Common myeloid progenitor, CD34-positive (primary cell): ENCODE results near the gene AK4.

Experiments used
- CTCF ChIA-PET: fragments of 350-600 bp; sonication (Branson Sonifier 250); formaldehyde crosslinking; loops from one replicate; lab custom pipeline; 2021; ENCODE audit warnings: antibody characterized with exemption; lab: Charles Lee
- POLR2A ChIA-PET: fragments of 350-600 bp; sonication (Branson Sonifier 250); formaldehyde crosslinking; loops from one replicate; lab custom pipeline; 2021; ENCODE audit warnings: antibody characterized with exemption; lab: Charles Lee
- DNase-seq, 3 donors: peaks; one replicate each; pipeline versions ENCODE4 v3.0.0 to v3.0.0-alpha.2; 2013
- H3K27ac ChIP-seq, 2 experiments: 1 replicate in 1 of 2; 2 replicates in 1 of 2; pipeline ENCODE4 v1.7.0; 2013; ENCODE audit warnings: inconsistent platforms in 2 of 2, low read length in 2 of 2, mild to moderate bottlenecking in 2 of 2, low read depth in 1 of 2, moderate library complexity in 1 of 2; ENCODE audit not compliant: severe bottlenecking in 2 of 2, insufficient read depth in 1 of 2, poor library complexity in 1 of 2
- H3K27me3 ChIP-seq, 5 experiments: replicated peaks in 2 of 5; 1 replicate in 3 of 5; 2 replicates in 2 of 5; pipeline versions ENCODE4 v1.6.1 to v1.7.0; 2013; ENCODE audit warnings: low read length in 4 of 5, mild to moderate bottlenecking in 2 of 5, moderate library complexity in 2 of 5, inconsistent platforms in 1 of 5; ENCODE audit not compliant: insufficient read depth in 5 of 5, control insufficient read depth in 4 of 5
- H3K36me3 ChIP-seq, 4 experiments: 1 replicate in 2 of 4; 2 replicates in 2 of 4; pipeline versions ENCODE4 v1.6.1 to v1.7.0; 2013; ENCODE audit warnings: low read length in 3 of 4, control low read depth in 1 of 4, mild to moderate bottlenecking in 1 of 4; ENCODE audit not compliant: control insufficient read depth in 4 of 4, insufficient read depth in 4 of 4
- H3K4me1 ChIP-seq, 4 experiments: 1 replicate in 3 of 4; 2 replicates in 1 of 4; pipeline versions ENCODE4 v1.6.1 to v1.7.1; 2013; ENCODE audit warnings: low read length in 3 of 4, mild to moderate bottlenecking in 3 of 4, control low read depth in 1 of 4, inconsistent platforms in 1 of 4, moderate library complexity in 1 of 4; ENCODE audit not compliant: control insufficient read depth in 4 of 4, insufficient read depth in 4 of 4; ENCODE audit errors: control extremely low read depth in 1 of 4
- H3K4me3 ChIP-seq, 7 experiments: 1 replicate in 4 of 7; 2 replicates in 3 of 7; pipeline versions ENCODE4 v1.5.1 to v1.7.0; 2013; ENCODE audit warnings: mild to moderate bottlenecking in 7 of 7, low read length in 6 of 7, moderate library complexity in 6 of 7, inconsistent platforms in 2 of 7, low read depth in 2 of 7, control low read depth in 1 of 7; ENCODE audit not compliant: insufficient read depth in 4 of 7, control insufficient read depth in 1 of 7; ENCODE audit errors: extremely low read depth in 1 of 7
- H3K9me3 ChIP-seq, 5 experiments: 1 replicate in 4 of 5; 2 replicates in 1 of 5; pipeline versions ENCODE4 v1.6.1 to v1.7.1; 2013; ENCODE audit warnings: low read length in 4 of 5, mild to moderate bottlenecking in 2 of 5, inconsistent platforms in 1 of 5, low read depth in 1 of 5, moderate library complexity in 1 of 5; ENCODE audit not compliant: control insufficient read depth in 4 of 5, insufficient read depth in 2 of 5; ENCODE audit errors: control extremely low read depth in 1 of 5
- WGBS: methylation state at CpG from one replicate; pipeline ENCODE4 v1.1.5; 2013; ENCODE audit not compliant: insufficient coverage; 5-methylcytosine and 5-hydroxymethylcytosine counted together

The AK4 gene

GRCh38 chr1:65176056-65176450 is 28.1 kb downstream of the AK4 start:
- POLR2A ChIA-PET: interaction anchor here (1.0 kb wide), 1 partner anchor 108 kb away, joined by 3 read pairs; no protein-coding TSS in a partner anchor
- Histone ChIP-seq H3K36me3 (no peaks in the 10 kb centered on the region), H3K4me1 (peaks cover 0 to 24% (median 9%) of the 10 kb centered on the region in 4 experiments), H3K4me3 (no peak overlapping the region), H3K27ac (no peak overlapping the region), H3K9me3 (no peaks in the 10 kb centered on the region), H3K27me3 (no peaks in the 10 kb centered on the region)
- DNase-seq: no peak
- CTCF ChIA-PET: interaction anchor here (1.4 to 1.7 kb wide), 2 partner anchors 33 to 37 kb away, joined by 3 to 5 read pairs; no protein-coding TSS in a partner anchor
- WGBS: 100% methylated on average over 1 of the region's 2 CpGs

GRCh38 chr1:65176591-65176990 is 28.6 kb downstream of the AK4 start:
- DNase-seq: no peak
- CTCF ChIA-PET: interaction anchor here (1.7 kb wide), 1 partner anchor 33 kb away, joined by 5 read pairs; no protein-coding TSS in a partner anchor
- Histone ChIP-seq H3K4me1 (peaks cover 0 to 20% (median 9%) of the 10 kb centered on the region in 4 experiments), H3K27me3 (no peaks in the 10 kb centered on the region), H3K36me3 (no peaks in the 10 kb centered on the region), H3K9me3 (no peaks in the 10 kb centered on the region), H3K27ac (no peak overlapping the region), H3K4me3 (no peak overlapping the region)
- POLR2A ChIA-PET: no interaction called here
- 90% methylated on average over 3 of the region's 3 CpGs for WGBS

- no peak overlapping the region for H3K27ac ChIP-seq
- H3K4me1 ChIP-seq: peaks cover 0 to 20% (median 9%) of the 10 kb centered on the region in 4 experiments
- POLR2A ChIA-PET: no interaction called here
- no peaks in the 10 kb centered on the region for H3K27me3 ChIP-seq
- CTCF ChIA-PET: no interaction called here
- H3K36me3 ChIP-seq: no peaks in the 10 kb centered on the region
- no peak for DNase-seq
- H3K4me3 ChIP-seq: no peak overlapping the region
- 97% methylated on average over 3 of the region's 4 CpGs for WGBS
- H3K9me3 ChIP-seq: no peaks in the 10 kb centered on the region
Measured at GRCh38 chr1:65177457-65177856, 29.5 kb downstream of the AK4 start.

- no peak overlapping the region for H3K27ac ChIP-seq
- H3K36me3 ChIP-seq: no peaks in the 10 kb centered on the region
- CTCF ChIA-PET: interaction anchor here (1.7 kb wide), 1 partner anchor 103 kb away, joined by 4 read pairs; no protein-coding TSS in a partner anchor
- H3K4me1 ChIP-seq: peaks cover 0 to 18% (median 9%) of the 10 kb centered on the region in 4 experiments
- 97% methylated on average over 5 of the region's 5 CpGs for WGBS
- H3K9me3 ChIP-seq: no peaks in the 10 kb centered on the region
- no peaks in the 10 kb centered on the region for H3K27me3 ChIP-seq
- DNase-seq: no peak
- H3K4me3 ChIP-seq: no peak overlapping the region
- POLR2A ChIA-PET: no interaction called here
Measured at GRCh38 chr1:65178235-65178634, 30.2 kb downstream of the AK4 start.

- no peak overlapping the region for H3K4me3 ChIP-seq
- H3K27ac ChIP-seq: no peak overlapping the region
- no peak for DNase-seq
- CTCF ChIA-PET: interaction anchor here (1.6 to 2.3 kb wide), 3 partner anchors 11 to 104 kb away, joined by 4 to 7 read pairs (median 6); no protein-coding TSS in a partner anchor
- no peaks in the 10 kb centered on the region for H3K9me3 ChIP-seq
- POLR2A ChIA-PET: no interaction called here
- no peaks in the 10 kb centered on the region for H3K36me3 ChIP-seq
- H3K27me3 ChIP-seq: no peaks in the 10 kb centered on the region
- 100% methylated on average over 1 of the region's 1 CpG for WGBS
- H3K4me1 ChIP-seq: peaks cover 0 to 10% (median 6%) of the 10 kb centered on the region in 4 experiments
Measured at GRCh38 chr1:65179148-65179547, 31.1 kb downstream of the AK4 start.

GRCh38 chr1:65180977-65181376 is 33.0 kb downstream of the AK4 start:
- Histone ChIP-seq H3K27me3 (no peaks in the 10 kb centered on the region), H3K9me3 (no peaks in the 10 kb centered on the region), H3K4me1 (no peaks in the 10 kb centered on the region), H3K27ac (no peak overlapping the region), H3K36me3 (no peaks in the 10 kb centered on the region), H3K4me3 (no peak overlapping the region)
- ChIA-PET POLR2A (no interaction called here), CTCF (interaction anchor here (0.9 to 2.3 kb wide), 3 partner anchors 9 to 38 kb away, joined by 3 to 7 read pairs (median 3); no protein-coding TSS in a partner anchor)
- DNase-seq: no peak
- WGBS: no CpG with 5 or more reads among the region's 1 CpG

- DNase-seq: no peak
- ChIA-PET CTCF (interaction anchor here (0.7 to 1.3 kb wide), 2 partner anchors 20 to 26 kb away, joined by 3 to 5 read pairs; no protein-coding TSS in a partner anchor), POLR2A (no interaction called here)
- Histone ChIP-seq H3K27me3 (no peaks in the 10 kb centered on the region), H3K27ac (no peak overlapping the region), H3K4me1 (no peaks in the 10 kb centered on the region), H3K4me3 (no peak overlapping the region), H3K9me3 (no peaks in the 10 kb centered on the region), H3K36me3 (no peaks in the 10 kb centered on the region)
- 100% methylated on average over 1 of the region's 2 CpGs for WGBS
Measured at GRCh38 chr1:65182658-65183268, 34.8 kb downstream of the AK4 start.
